PC-3 (cell line): ENCODE data around the gene DHCR24. TPM values are rescaled to one million over a fixed set of nuclear protein-coding genes. Genes with fewer than 3 reads are reported as not detected.

ENCODE experiments used
- ATAC-seq: fragments of 200-7000 bp; cut with Tn5 transposase; 2 replicates; pipeline ENCODE4 v1.9.1; 2020; ENCODE audit warnings: mild to moderate bottlenecking, moderate library complexity
- BruUV-seq: library from RNA; stranded (reverse); fragments of 400-500 nt; replicated peaks from 2 replicates; lab custom pipeline; 2021; lab: Mats Ljungman, UMichigan
- CTCF ChIA-PET: fragments of 300-600 bp; sonication (Branson Sonifier 250); formaldehyde crosslinking; loops from one replicate; lab custom pipeline; 2022; ENCODE audit warnings: antibody characterized with exemption; lab: Charles Lee
- POLR2A ChIA-PET: fragments of 300-600 bp; sonication (Branson Sonifier 250); formaldehyde crosslinking; loops from one replicate; lab custom pipeline; 2022; ENCODE audit warnings: antibody characterized with exemption; ENCODE audit not compliant: unreplicated experiment; lab: Charles Lee
- DNase-seq: peaks from one replicate; pipeline ENCODE4 v3.0.0-alpha.2; 2015
- H2AFZ ChIP-seq: fragments of 300-600 bp; sonication (generic); 2 replicates; pipeline ENCODE4 v1.6.0; 2016; ENCODE audit warnings: antibody characterized with exemption, low read length
- H3F3A ChIP-seq: fragments of 300-600 bp; sonication (generic); one replicate; pipeline ENCODE4 v1.6.0; 2017; ENCODE audit warnings: antibody characterized with exemption, low read length, control low read depth, mild to moderate bottlenecking; ENCODE audit not compliant: unreplicated experiment
- H3K27ac ChIP-seq: fragments of 300-600 bp; sonication (generic); 2 replicates; pipeline ENCODE4 v1.5.1; 2016; ENCODE audit warnings: mild to moderate bottlenecking, low read length
- H3K27me3 ChIP-seq: fragments of 300-600 bp; sonication (generic); 2 replicates; pipeline ENCODE4 v1.6.1; 2016; ENCODE audit warnings: low read length, mixed read lengths
- H3K36me3 ChIP-seq: fragments of 300-600 bp; sonication (generic); 2 replicates; pipeline ENCODE4 v1.6.1; 2016; ENCODE audit warnings: low read depth, mixed run types, low read length, mixed read lengths
- H3K4me1 ChIP-seq: fragments of 300-600 bp; sonication (generic); 2 replicates; pipeline ENCODE4 v1.5.1; 2016; ENCODE audit warnings: low read length; ENCODE audit not compliant: insufficient read depth
- H3K4me2 ChIP-seq: fragments of 300-600 bp; sonication (generic); 2 replicates; pipeline ENCODE4 v1.6.0; 2016; ENCODE audit warnings: low read length
- H3K4me3 ChIP-seq: fragments of 300-600 bp; sonication (generic); 2 replicates; pipeline ENCODE4 v1.5.1; 2016; ENCODE audit warnings: mild to moderate bottlenecking, low read length, mixed read lengths
- H3K79me2 ChIP-seq: fragments of 300-600 bp; sonication (generic); 2 replicates; pipeline ENCODE4 v1.6.1; 2017; ENCODE audit warnings: low read length, mixed read lengths
- H3K9ac ChIP-seq: fragments of 300-600 bp; sonication (generic); 2 replicates; pipeline ENCODE4 v1.6.0; 2016; ENCODE audit warnings: mild to moderate bottlenecking, low read length
- H3K9me2 ChIP-seq: fragments of 300-600 bp; sonication (generic); replicated peaks from 2 replicates; pipeline ENCODE4 v1.6.1; 2016; ENCODE audit warnings: mixed run types, low read length, mixed read lengths
- H3K9me3 ChIP-seq: fragments of 300-600 bp; sonication (generic); 2 replicates; pipeline ENCODE4 v1.6.1; 2016; ENCODE audit warnings: low read length, mixed read lengths
- H4K20me1 ChIP-seq: fragments of 300-600 bp; sonication (generic); 2 replicates; pipeline ENCODE4 v1.6.1; 2016; ENCODE audit warnings: low read length, mixed read lengths
- EZH2 ChIP-seq: fragments of 300-600 bp; sonication (generic); IDR thresholded peaks from one replicate; pipeline ENCODE4 v1.6.1; 2017; ENCODE audit warnings: antibody characterized with exemption, mild to moderate bottlenecking, low read length; ENCODE audit not compliant: unreplicated experiment
- EZH2phosphoT487 ChIP-seq: fragments of 300-600 bp; sonication (generic); IDR thresholded peaks from 2 replicates; pipeline ENCODE4 v1.6.1; 2018; ENCODE audit warnings: mild to moderate bottlenecking, antibody characterized with exemption, low read length, borderline replicate concordance
- intact Hi-C: fragments of 100-400 bp; cut with micrococcal nuclease; formaldehyde crosslinking; loops from 2 replicates; pipeline ENCODE4 v1.9.0; 2023
- total RNA-seq: library from RNA; depleted of rRNA; stranded (reverse); fragments of >200 nt; gene quantifications from 2 replicates; pipeline ENCODE4 v1.2.3, GENCODE V29; 2014
- TF ChIP-seq, protein P1 (sequence below): fragments of 300-600 bp; sonication (generic); conservative IDR thresholded peaks from 2 replicates; pipeline ENCODE4 v1.5.1; 2017; ENCODE audit warnings: antibody characterized with exemption, low read depth, mild to moderate bottlenecking, low read length

DHCR24 gene
- total RNA-seq, 1 experiment from 2014 or later, result 166 TPM

GRCh38 chr1:54813485-54814125 lies 73.4 kb downstream of the DHCR24 start:
- CTCF ChIA-PET, result interaction anchor here (0.6 kb wide), 2 partner anchors 24 to 142 kb away, joined by 3 read pairs; no protein-coding TSS in a partner anchor
- no peak for ATAC-seq
- intact Hi-C loops, result loop anchor here (5.0 kb wide), 1 partner anchor 44 kb away; no protein-coding TSS in a partner anchor
- Histone ChIP-seq H3K9me3 (no peaks in the 10 kb centered on the region), H3F3A (no peaks in the 10 kb centered on the region), H3K27ac (no peak overlapping the region), H3K27me3 (no peaks in the 10 kb centered on the region), H3K36me3 (no peaks in the 10 kb centered on the region), H4K20me1 (no peaks in the 10 kb centered on the region), H3K9me2 (no peaks in the 10 kb centered on the region), H3K4me2 (no peak overlapping the region), H3K9ac (no peak overlapping the region), H3K79me2 (no peaks in the 10 kb centered on the region), H3K4me1 (no peaks in the 10 kb centered on the region), H2AFZ (no peak overlapping the region), H3K4me3 (no peak overlapping the region)
- BruUV-seq, result no TSS peak
- no peak for DNase-seq
- no peak for TF ChIP-seq EZH2phosphoT487
- TF ChIP-seq, protein P1, sequence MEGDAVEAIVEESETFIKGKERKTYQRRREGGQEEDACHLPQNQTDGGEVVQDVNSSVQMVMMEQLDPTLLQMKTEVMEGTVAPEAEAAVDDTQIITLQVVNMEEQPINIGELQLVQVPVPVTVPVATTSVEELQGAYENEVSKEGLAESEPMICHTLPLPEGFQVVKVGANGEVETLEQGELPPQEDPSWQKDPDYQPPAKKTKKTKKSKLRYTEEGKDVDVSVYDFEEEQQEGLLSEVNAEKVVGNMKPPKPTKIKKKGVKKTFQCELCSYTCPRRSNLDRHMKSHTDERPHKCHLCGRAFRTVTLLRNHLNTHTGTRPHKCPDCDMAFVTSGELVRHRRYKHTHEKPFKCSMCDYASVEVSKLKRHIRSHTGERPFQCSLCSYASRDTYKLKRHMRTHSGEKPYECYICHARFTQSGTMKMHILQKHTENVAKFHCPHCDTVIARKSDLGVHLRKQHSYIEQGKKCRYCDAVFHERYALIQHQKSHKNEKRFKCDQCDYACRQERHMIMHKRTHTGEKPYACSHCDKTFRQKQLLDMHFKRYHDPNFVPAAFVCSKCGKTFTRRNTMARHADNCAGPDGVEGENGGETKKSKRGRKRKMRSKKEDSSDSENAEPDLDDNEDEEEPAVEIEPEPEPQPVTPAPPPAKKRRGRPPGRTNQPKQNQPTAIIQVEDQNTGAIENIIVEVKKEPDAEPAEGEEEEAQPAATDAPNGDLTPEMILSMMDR, result no peak
- no peak for TF ChIP-seq EZH2
- POLR2A ChIA-PET, result no interaction called here

DNA sequence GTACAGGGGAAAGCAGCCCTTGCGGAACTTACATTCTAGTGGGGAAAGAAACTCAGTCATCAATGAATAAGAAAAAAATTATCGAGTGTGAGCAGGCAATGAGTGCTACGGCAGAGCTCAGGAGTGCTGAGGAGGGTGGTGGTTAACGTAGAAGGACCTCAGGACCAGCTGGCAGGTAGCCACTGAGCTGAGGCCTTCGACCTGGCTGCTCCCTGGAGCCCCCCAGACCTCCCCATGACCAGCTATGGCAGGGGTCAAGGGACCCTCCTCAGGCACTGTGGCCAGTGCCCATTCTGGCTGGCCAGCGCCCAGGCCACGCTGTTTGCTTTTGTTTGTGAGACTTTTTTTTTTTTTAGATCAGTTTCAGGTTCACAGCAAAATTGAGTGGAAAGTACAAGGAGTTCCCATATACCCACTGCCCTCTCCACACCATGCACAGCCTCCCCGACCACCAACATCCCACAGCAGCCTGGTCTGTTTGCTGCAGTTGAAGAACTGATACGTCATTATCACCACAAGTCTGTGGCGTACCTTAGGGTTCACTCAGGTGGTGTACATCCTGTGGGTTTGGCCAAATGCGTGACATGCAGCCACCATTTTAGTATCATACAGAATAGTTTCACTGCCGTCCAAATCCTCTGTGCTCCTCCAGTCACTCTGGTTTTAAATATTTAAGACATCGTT lies 74.1 kb downstream of the DHCR24 start:
- H3K4me1 ChIP-seq, result peaks cover 2% of the 10 kb centered on the region
- no peaks in the 10 kb centered on the region for H3F3A ChIP-seq
- intact Hi-C loops, result loop anchor here (5.0 kb wide), 1 partner anchor 44 kb away; no protein-coding TSS in a partner anchor
- H3K79me2 ChIP-seq, result no peaks in the 10 kb centered on the region
- no peak overlapping the region for H3K9ac ChIP-seq
- no peak overlapping the region for H3K4me2 ChIP-seq
- no peaks in the 10 kb centered on the region for H3K27me3 ChIP-seq
- BruUV-seq, result no TSS peak
- H2AFZ ChIP-seq, result no peak overlapping the region
- ChIA-PET CTCF (no interaction called here), POLR2A (no interaction called here)
- H3K9me3 ChIP-seq, result no peaks in the 10 kb centered on the region
- TF ChIP-seq EZH2phosphoT487 (no peak), EZH2 (no peak)
- TF ChIP-seq, protein P1, result no peak
- no peak for ATAC-seq
- H4K20me1 ChIP-seq, result no peaks in the 10 kb centered on the region
- H3K4me3 ChIP-seq, result no peak overlapping the region
- no peaks in the 10 kb centered on the region for H3K36me3 ChIP-seq
- no peak overlapping the region for H3K27ac ChIP-seq
- no peaks in the 10 kb centered on the region for H3K9me2 ChIP-seq
- no peak for DNase-seq
